GM19328 (cell line): ENCODE data around the gene PLEKHM2.

Experiments
- ATAC-seq: cut with Tn5 transposase; IDR thresholded peaks from one replicate; pipeline ENCODE4 v1.9.1; 2021; ENCODE audit warnings: mild to moderate bottlenecking, moderate library complexity; ENCODE audit not compliant: unreplicated experiment

PLEKHM2 gene

DNA sequence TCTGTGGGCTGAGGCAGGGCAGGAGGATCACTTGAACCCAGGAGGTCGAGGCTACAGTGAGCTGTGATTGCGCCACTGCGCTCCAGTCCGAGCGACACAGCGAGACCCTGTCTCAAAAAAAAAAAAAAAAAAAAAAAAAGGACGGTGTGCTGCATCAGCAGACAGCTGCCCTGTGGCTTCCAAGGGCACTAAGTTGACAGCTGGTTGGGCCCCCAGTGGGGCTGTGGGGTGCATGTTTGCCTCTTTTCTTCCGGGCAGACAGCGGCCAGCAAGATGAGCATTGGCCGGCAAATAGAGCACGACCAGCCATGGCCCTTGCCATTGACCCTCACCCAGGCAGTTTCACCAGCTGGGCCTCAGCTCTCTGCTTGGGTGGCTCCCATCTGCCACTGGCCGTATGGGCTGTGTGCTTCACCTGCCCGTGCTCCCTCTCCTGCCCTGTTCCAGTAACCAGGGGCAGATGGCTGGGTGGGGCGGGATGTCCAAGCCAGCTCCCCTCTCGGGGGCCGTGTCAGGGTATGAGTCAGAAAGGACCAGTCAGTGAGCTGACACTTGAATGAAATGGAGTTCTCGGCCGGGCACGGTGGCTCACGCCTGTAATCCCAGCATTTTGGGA is 39.6 kb downstream of the PLEKHM2 start:
- ATAC-seq: no peak

- no peak for ATAC-seq
These were observed 41.1 kb downstream of the PLEKHM2 start for GRCh38 chr1:15724949-15725880.

- ATAC-seq: no peak
These were observed 42.4 kb downstream of the PLEKHM2 start for GRCh38 chr1:15726508-15726907.

- ATAC-seq: no peak
These were observed 42.9 kb downstream of the PLEKHM2 start for GRCh38 chr1:15727021-15727420.

GRCh38 chr1:15727424-15727823 is 43.3 kb downstream of the PLEKHM2 start:
- ATAC-seq: no peak

- no peak for ATAC-seq
These were observed 43.9 kb downstream of the PLEKHM2 start for GRCh38 chr1:15727866-15728534.

DNA sequence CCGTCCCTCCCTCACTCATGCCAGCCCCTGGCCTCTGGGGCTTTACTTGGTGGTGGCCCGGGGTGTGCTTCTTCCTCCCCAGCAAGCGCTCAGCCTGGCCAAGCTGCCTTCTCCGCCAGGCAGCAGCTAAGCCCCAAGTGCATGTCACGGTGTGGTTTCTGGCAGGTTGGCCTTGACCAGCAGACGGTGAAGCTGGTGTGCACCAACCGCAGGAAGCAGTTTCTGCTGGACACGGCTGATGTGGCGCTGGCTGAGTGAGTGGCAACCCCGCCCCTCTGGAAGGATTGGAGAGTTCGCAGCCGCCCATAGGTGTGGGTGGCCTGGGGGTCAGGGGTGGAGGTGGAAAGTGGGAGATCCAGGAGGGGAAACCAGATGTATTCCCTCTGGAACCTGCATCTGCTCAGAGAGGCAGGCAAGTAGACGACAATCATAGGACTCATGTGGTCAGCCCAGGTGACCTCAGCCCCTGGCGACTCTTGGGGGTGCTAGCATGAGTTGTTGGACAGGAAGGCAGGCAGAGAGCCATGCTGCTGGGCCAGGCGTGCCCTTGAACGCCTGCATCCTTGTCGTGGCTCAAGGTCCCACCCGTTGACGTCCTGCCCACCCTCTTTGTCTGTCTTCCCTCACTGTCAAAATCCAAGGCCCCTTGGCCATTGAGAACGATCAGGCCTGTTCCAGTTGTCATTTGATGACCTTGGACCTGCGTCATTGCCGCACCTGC is 45.0 kb downstream of the PLEKHM2 start:
- ATAC-seq: no peak

- ATAC-seq: no peak
These were observed 46.3 kb downstream of the PLEKHM2 start for GRCh38 chr1:15730423-15730822.

DNA sequence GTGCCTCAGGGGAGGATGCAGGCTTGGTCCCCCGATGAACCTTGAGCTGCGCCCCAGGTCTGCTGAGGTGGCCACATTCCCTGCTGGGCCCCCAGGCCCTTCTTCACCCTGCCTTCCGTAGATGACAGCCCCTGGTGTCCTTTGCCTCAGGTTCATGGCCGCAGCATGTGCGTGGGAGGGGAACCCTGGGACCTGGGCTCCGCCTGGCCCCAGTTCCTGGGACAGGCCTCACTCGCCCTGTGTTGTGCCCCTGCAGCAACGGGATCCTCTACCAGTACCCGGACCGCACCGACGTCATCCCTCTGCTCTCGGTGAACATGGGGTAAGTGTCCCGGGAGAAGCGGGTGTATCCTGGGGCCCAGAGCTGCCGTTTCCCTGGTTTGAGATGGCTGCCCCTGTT is 46.8 kb downstream of the PLEKHM2 start:
- no peak for ATAC-seq

DNA sequence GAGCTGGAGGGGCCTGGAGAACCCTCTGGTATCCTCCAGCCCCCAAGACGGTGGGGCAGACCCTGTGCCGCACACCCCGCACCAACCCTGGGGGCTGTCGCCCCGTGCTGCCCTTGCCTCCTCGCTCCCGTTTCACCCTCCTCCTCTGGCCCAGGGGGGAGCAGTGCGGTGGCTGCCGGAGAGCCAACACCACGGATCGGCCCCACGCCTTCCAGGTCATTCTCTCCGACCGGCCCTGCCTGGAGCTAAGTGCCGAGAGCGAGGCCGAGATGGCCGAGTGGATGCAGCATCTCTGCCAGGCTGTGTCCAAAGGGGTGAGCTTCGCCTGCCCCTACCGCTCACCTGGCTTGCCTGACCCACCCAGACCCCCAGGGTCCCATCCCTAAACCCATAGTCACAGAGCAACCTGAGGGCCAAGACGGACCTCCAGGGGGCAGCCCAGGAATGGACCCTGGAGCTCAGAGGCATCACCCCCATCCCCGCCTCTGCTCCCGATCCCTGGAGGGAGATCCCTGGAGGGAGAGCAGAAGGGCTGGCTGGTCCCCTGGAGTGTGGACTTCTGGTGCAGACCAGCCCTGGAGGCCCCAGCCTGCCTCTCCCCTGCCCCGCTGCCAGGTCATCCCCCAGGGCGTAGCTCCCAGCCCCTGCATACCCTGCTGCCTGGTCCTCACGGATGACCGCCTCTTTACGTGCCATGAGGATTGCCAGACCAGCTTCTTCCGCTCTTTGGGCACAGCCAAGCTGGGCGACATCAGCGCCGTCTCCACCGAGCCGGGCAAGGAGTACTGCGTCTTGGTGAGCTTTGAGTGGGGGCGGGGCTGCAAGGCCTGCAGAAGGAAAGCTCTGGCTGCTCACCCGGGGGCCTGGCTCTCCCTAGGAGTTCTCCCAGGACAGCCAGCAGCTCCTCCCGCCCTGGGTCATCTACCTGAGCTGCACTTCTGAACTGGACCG is 47.9 kb downstream of the PLEKHM2 start:
- no peak for ATAC-seq

DNA sequence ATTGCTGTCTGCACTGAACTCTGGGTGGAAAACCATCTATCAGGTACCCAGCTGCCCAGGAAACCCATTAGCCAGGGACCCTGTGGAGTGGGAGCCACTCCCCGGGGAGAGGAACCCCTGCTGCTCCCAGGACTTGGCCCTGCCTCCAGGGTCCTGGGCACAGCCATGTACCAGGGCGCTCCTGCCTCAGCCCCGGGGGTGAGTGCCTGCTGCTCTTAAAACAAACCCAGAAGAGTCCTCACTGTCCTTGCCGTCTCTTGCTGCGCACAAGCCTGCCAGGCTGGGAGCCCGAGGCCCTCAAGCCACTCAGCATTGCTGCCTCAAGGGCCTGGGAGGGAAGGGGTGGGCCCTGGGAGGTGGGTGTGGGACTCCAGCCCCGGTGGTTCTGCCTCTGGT is 48.6 kb downstream of the PLEKHM2 start:
- ATAC-seq: no peak

- no peak for ATAC-seq
These were observed 49.2 kb downstream of the PLEKHM2 start for GRCh38 chr1:15733218-15733725.

DNA sequence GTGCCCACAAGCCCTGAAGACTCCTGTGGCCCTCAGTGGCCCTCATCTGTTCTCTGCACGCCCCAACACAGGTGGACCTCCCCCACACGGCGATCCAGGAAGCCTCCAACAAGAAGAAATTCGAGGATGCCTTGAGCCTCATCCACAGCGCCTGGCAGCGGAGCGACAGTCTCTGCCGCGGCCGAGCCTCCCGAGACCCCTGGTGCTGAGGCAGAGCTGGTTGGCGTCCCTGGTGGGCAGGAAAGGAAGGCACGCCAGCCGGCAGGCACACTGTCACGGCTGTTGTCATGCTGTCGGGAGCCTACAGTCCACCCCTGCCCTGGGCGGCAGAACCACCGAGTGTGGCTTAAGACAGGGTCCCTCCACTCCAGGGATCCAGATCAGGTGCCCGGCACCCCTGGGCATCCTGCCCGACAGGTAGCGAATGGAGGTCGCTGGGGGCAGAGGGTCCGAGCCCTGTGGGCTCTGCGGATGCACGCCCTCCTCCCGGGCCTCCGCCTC is 49.7 kb downstream of the PLEKHM2 start:
- ATAC-seq: no peak

DNA sequence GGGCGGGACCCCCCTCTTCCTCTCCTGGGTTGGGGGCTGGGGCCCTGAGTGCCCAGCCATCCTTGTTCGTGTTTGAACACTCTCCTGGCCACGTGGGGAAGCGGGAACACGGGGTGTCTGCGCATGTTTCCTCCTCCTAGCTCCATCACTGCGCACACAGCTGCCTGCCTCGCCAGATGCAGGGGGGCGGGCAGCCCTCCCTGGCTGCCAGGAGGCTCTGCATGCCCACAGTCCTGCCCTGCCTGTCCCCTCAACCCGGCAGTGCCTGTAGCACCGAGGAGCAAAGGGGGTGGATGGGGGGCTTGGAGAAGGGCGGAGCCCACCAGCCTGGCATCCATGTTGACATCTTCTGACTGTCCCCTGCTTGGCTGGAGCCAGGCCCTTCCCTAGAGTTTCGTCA is 50.2 kb downstream of the PLEKHM2 start:
- no peak for ATAC-seq

DNA sequence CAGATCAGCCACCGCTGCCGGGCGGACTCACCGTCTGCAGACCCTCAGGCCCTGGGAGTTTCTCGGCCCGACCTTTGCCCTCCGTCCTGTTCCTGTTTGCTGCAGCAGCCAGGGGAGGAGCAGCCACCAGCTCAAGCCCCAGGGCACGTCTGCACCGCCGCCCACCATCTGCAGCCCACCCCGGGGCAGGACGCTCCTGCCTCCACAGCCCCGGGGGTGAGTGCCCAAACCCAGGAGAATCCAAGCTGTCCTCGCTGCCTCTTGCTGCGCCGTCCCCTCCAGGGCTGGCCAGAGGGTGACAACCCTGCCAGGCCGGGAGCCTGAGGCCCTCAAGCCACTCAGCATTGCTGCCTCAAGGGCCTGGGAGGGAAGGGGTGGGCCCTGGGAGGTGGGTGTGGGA is 50.8 kb downstream of the PLEKHM2 start:
- no peak for ATAC-seq

GRCh38 chr1:15735304-15736037 is 51.4 kb downstream of the PLEKHM2 start:
- no peak for ATAC-seq

DNA sequence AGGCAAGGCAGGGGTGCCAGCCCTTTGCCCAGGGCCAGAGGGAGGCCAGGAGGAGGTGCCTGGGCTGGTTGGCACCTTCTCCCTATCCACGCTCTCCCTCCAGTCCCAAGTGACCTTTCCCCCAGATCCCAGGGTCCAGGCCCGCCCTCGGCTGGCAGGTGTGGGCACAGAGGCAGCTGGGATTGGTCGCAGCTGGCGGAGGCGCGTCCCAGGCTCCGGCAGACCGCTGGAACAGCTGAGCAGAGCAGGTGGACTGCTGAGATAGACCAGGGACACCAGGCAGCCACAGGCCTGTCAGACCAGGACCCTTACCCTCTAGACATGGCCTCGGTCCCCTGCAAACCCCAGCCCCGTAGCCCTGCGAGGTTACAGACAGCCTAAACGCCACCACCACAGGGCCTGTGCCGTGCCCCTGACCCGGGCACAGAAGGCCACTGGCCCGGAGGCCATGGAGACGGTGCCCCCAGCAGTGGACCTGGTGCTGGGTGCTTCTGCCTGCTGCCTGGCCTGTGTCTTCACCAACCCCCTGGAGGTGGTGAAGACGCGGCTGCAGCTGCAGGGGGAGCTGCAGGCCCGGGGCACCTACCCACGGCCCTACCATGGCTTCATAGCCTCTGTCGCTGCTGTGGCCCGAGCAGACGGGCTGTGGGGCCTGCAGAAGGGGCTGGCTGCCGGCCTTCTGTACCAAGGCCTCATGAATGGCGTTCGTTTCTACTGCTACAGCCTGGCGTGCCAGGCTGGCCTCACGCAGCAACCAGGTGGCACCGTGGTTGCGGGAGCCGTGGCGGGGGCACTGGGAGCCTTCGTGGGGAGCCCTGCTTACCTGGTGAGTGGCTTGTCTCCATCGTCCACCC is 52.1 kb downstream of the PLEKHM2 start, which contains the start of gene SLC25A34:
Gene SLC25A34 (plus strand): TSS at position 221 of the 854 bp plus-strand sequence. CDS start 228 bp downstream, at position 449.
- no peak for ATAC-seq

GRCh38 chr1:15736892-15737261 is 52.8 kb downstream of the PLEKHM2 start:
- no peak for ATAC-seq
